Hepatocyte (in vitro differentiated cells): ENCODE results near the gene MMP15. TPM values are rescaled to one million over a fixed set of nuclear protein-coding genes. Genes with fewer than 3 reads are reported as not detected.

Experiments used
- DNase-seq: peaks from one replicate; pipeline ENCODE4 v3.0.0-alpha.2; 2016; ENCODE audit warnings: low spot score
- H2AFZ ChIP-seq: fragments of 200-600 bp; sonication (generic); 2 replicates; pipeline ENCODE4 v1.6.0; 2016; ENCODE audit warnings: antibody characterized with exemption, mild to moderate bottlenecking
- H3K27ac ChIP-seq: fragments of 200-600 bp; sonication (generic); 2 replicates; pipeline ENCODE4 v1.5.1; 2016; ENCODE audit warnings: mild to moderate bottlenecking
- H3K27me3 ChIP-seq: fragments of 200-600 bp; sonication (generic); 2 replicates; pipeline ENCODE4 v1.6.1; 2016
- H3K36me3 ChIP-seq: fragments of 200-600 bp; sonication (generic); replicated peaks from 2 replicates; pipeline ENCODE4 v1.5.1; 2016; ENCODE audit warnings: low read depth; ENCODE audit not compliant: insufficient read depth
- H3K4me1 ChIP-seq: fragments of 200-600 bp; sonication (generic); 2 replicates; pipeline ENCODE4 v1.5.1; 2016; ENCODE audit warnings: mild to moderate bottlenecking, moderate library complexity; ENCODE audit not compliant: insufficient read depth
- H3K4me2 ChIP-seq: fragments of 200-600 bp; sonication (generic); 2 replicates; pipeline ENCODE4 v1.6.0; 2016
- H3K4me3 ChIP-seq: fragments of 200-600 bp; sonication (generic); 2 replicates; pipeline ENCODE4 v1.5.1; 2016; ENCODE audit warnings: mild to moderate bottlenecking
- H3K79me2 ChIP-seq: fragments of 200-600 bp; sonication (generic); 2 replicates; pipeline ENCODE4 v1.6.0; 2017; ENCODE audit warnings: mild to moderate bottlenecking
- H3K9me2 ChIP-seq: fragments of 200-600 bp; sonication (generic); replicated peaks from 2 replicates; pipeline ENCODE4 v1.6.0; 2017; ENCODE audit warnings: mild to moderate bottlenecking; ENCODE audit not compliant: insufficient read depth
- H3K9me3 ChIP-seq: fragments of 200-600 bp; sonication (generic); 2 replicates; pipeline ENCODE4 v1.5.1; 2016; ENCODE audit warnings: low read depth, mild to moderate bottlenecking
- H4K20me1 ChIP-seq: fragments of 200-600 bp; sonication (generic); 2 replicates; pipeline ENCODE4 v1.6.0; 2016; ENCODE audit warnings: mild to moderate bottlenecking; ENCODE audit not compliant: insufficient read depth, poor library complexity, severe bottlenecking
- CTCF ChIP-seq: fragments of 200-600 bp; sonication (generic); IDR thresholded peaks from 2 replicates; pipeline ENCODE4 v1.5.1; 2016; ENCODE audit warnings: antibody characterized with exemption, mild to moderate bottlenecking; ENCODE audit not compliant: poor library complexity
- EZH2 ChIP-seq: fragments of 200-600 bp; sonication (generic); IDR thresholded peaks from 2 replicates; pipeline ENCODE4 v1.6.1; 2016; ENCODE audit warnings: antibody characterized with exemption, mild to moderate bottlenecking, borderline replicate concordance
- EZH2phosphoT487 ChIP-seq: fragments of 200-600 bp; sonication (generic); IDR thresholded peaks from one replicate; pipeline ENCODE4 v1.6.1; 2018; ENCODE audit warnings: antibody characterized with exemption, mild to moderate bottlenecking, low read depth, moderate library complexity; ENCODE audit not compliant: unreplicated experiment, severe bottlenecking
- WGBS: methylation state at CpG from one replicate; pipeline ENCODE4 v1.1.6; 2016; ENCODE audit warnings: low lambda C conversion rate; ENCODE audit errors: missing lambda C conversion rate; 5-methylcytosine and 5-hydroxymethylcytosine counted together
- polyA plus RNA-seq: library from polyadenylated mRNA; unstranded; fragments of >200 nt; fragmentation: Nextera tagmentation; extraction: Ambion mirVana; gene quantifications from 2 replicates; pipeline ENCODE4 v1.2.1, GENCODE V29; 2016
- total RNA-seq: library from RNA; depleted of rRNA; stranded (reverse); fragments of >200 nt; gene quantifications from 2 replicates; pipeline ENCODE4 v1.2.3, GENCODE V29; 2014

The MMP15 gene
- total and polyA plus RNA-seq, 2 experiments from 2014 or later: 39.0 to 56.1 TPM

GRCh38 chr16:58042001-58042885 is 16.7 kb downstream of the MMP15 start:
- Histone ChIP-seq H3K27me3 (no peaks in the 10 kb centered on the region), H2AFZ (no peak overlapping the region), H3K9me2 (no peaks in the 10 kb centered on the region), H4K20me1 (no peaks in the 10 kb centered on the region), H3K79me2 (no peaks in the 10 kb centered on the region), H3K4me2 (no peak overlapping the region), H3K27ac (no peak overlapping the region), H3K9me3 (no peaks in the 10 kb centered on the region), H3K4me1 (no peaks in the 10 kb centered on the region), H3K36me3 (no peaks in the 10 kb centered on the region), H3K4me3 (no peak overlapping the region)
- no peak for DNase-seq
- TF ChIP-seq CTCF (no peak), EZH2 (no peak), EZH2phosphoT487 (no peak)
- 96% methylated on average over 22 of the region's 22 CpGs for WGBS

- WGBS: 94% methylated on average over 16 of the region's 16 CpGs
- no peak for DNase-seq
Measured at GRCh38 chr16:58042886-58043515, 17.4 kb downstream of the MMP15 start.

GRCh38 chr16:58043571-58044155 is 18.1 kb downstream of the MMP15 start:
- 87% methylated on average over 7 of the region's 7 CpGs for WGBS
- no peaks in the 10 kb centered on the region for H4K20me1 ChIP-seq
- H3K4me2 ChIP-seq: no peak overlapping the region
- no peak overlapping the region for H2AFZ ChIP-seq
- H3K4me1 ChIP-seq: no peaks in the 10 kb centered on the region
- no peak overlapping the region for H3K27ac ChIP-seq
- no peak for TF ChIP-seq EZH2
- TF ChIP-seq EZH2phosphoT487: no peak
- TF ChIP-seq CTCF: no peak
- no peaks in the 10 kb centered on the region for H3K9me2 ChIP-seq
- no peaks in the 10 kb centered on the region for H3K9me3 ChIP-seq
- no peaks in the 10 kb centered on the region for H3K36me3 ChIP-seq
- H3K4me3 ChIP-seq: no peak overlapping the region
- H3K27me3 ChIP-seq: no peaks in the 10 kb centered on the region
- no peaks in the 10 kb centered on the region for H3K79me2 ChIP-seq
- no peak for DNase-seq

More at GRCh38 chr16:58042886-58043515, 17.4 kb downstream of the MMP15 start:
- H3K9me3 ChIP-seq: no peaks in the 10 kb centered on the region
- H3K27me3 ChIP-seq: no peaks in the 10 kb centered on the region
- H3K27ac ChIP-seq: no peak overlapping the region
- no peaks in the 10 kb centered on the region for H4K20me1 ChIP-seq
- no peaks in the 10 kb centered on the region for H3K79me2 ChIP-seq
- H3K36me3 ChIP-seq: no peaks in the 10 kb centered on the region
- H3K9me2 ChIP-seq: no peaks in the 10 kb centered on the region
- no peak overlapping the region for H3K4me2 ChIP-seq
- no peak overlapping the region for H3K4me3 ChIP-seq
- TF ChIP-seq EZH2 (no peak), CTCF (no peak), EZH2phosphoT487 (no peak)
- H3K4me1 ChIP-seq: no peaks in the 10 kb centered on the region
- H2AFZ ChIP-seq: no peak overlapping the region
